K562 (cell line): ENCODE data around the gene NAP1L1. TPM values are rescaled to one million over a fixed set of nuclear protein-coding genes. Genes with fewer than 3 reads are reported as not detected.

Experiments used
- CREM ChIP-seq: IDR thresholded peaks from 2 replicates; pipeline ENCODE4 v1.6.1; 2014; ENCODE audit warnings: antibody characterized with exemption, low read depth
- ETV5 ChIP-seq: sonication (generic); formaldehyde crosslinking; IDR thresholded peaks from 2 replicates; pipeline ENCODE4 v1.4.0; 2020; ENCODE audit warnings: low read depth, mild to moderate bottlenecking, missing genetic modification reagents
- ILF3 ChIP-seq: fragments of 450-650 bp; IDR thresholded peaks from 2 replicates; pipeline ENCODE4 v1.6.1; 2018; ENCODE audit warnings: antibody characterized with exemption, mild to moderate bottlenecking, moderate library complexity, borderline replicate concordance
- KAT2B ChIP-seq: IDR thresholded peaks from one replicate; pipeline ENCODE4 v1.6.1; 2012; ENCODE audit warnings: low read depth, mild to moderate bottlenecking, control low read depth, inconsistent platforms, low read length, moderate library complexity
- KAT7 ChIP-seq: sonication (generic); formaldehyde crosslinking; IDR thresholded peaks from 2 replicates; pipeline ENCODE4 v1.8.0; 2022; ENCODE audit warnings: missing genetic modification reagents, mild to moderate bottlenecking, borderline replicate concordance
- SNIP1 ChIP-seq: fragments of 450-650 bp; IDR thresholded peaks from 2 replicates; pipeline ENCODE4 v1.7.1; 2017; ENCODE audit warnings: low read depth, mild to moderate bottlenecking
- SP1 ChIP-seq: sonication (generic); formaldehyde crosslinking; IDR thresholded peaks from 2 replicates; pipeline ENCODE4 v1.8.1; 2022; ENCODE audit warnings: mild to moderate bottlenecking, missing genetic modification reagents
- TCF3 ChIP-seq: sonication (generic); formaldehyde crosslinking; IDR thresholded peaks from 2 replicates; pipeline ENCODE4 v1.4.0; 2020; ENCODE audit warnings: mild to moderate bottlenecking, missing genetic modification reagents
- ZNF24 ChIP-seq: fragments of 450-650 bp; IDR thresholded peaks from 2 replicates; pipeline ENCODE4 v1.6.1; 2016
- polyA plus RNA-seq, 8 experiments: library from polyadenylated mRNA; depleted of rRNA in 4 of 8; stranded (reverse) in 5 of 8; unstranded in 3 of 8; fragments of >200 nt; fragmentation: Nextera tagmentation in 2 of 8; fragmentation: Illumina TruSeq in 1 of 8; extraction: Ambion mirVana in 2 of 8; extraction: Trizol in 1 of 8; gene quantifications; 2 replicates each; pipeline versions ENCODE4 v1.2.1 to v1.2.3, GENCODE V29; 2011 to 2014; ENCODE audit warnings: inconsistent platforms in 1 of 8, missing spikeins in 1 of 8
- total RNA-seq, 7 experiments: library from RNA; depleted of rRNA in 6 of 7; stranded (reverse); fragments of >200 nt in 6 of 7; fragmentation: Illumina TruSeq in 2 of 7; extraction: Trizol in 2 of 7; gene quantifications; 2 replicates each; pipeline versions ENCODE4 v1.2.1 to v1.2.3, GENCODE V29; 2011 to 2021; ENCODE audit warnings: low replicate concordance in 1 of 7
- TF ChIP-seq, protein P1 (sequence below): fragments of 450-650 bp; IDR thresholded peaks from 2 replicates; pipeline ENCODE4 v1.6.1; 2016; ENCODE audit warnings: low read depth
- TF ChIP-seq, protein P2 (sequence below): sonication (generic); formaldehyde crosslinking; IDR thresholded peaks from 2 replicates; pipeline ENCODE4 v1.8.1; 2023; ENCODE audit warnings: mild to moderate bottlenecking, missing genetic modification reagents
- TF ChIP-seq, protein P3 (sequence below): fragments of 250-450 bp; sonication (Bioruptor Pico); IDR thresholded peaks from 2 replicates; pipeline ENCODE4 v1.8.0; 2022; ENCODE audit warnings: moderate library complexity, mild to moderate bottlenecking, inconsistent platforms
- TF ChIP-seq, protein P4 (sequence below): fragments of 450-650 bp; IDR thresholded peaks from 2 replicates; pipeline ENCODE4 v1.6.1; 2016; ENCODE audit warnings: antibody characterized with exemption

NAP1L1 gene
- total and polyA plus RNA-seq, 9 of the 15 experiments (the other 6 are each of a cell fraction or from before 2014, with no cell fraction given): 287 to 747 (median 450) TPM

DNA sequence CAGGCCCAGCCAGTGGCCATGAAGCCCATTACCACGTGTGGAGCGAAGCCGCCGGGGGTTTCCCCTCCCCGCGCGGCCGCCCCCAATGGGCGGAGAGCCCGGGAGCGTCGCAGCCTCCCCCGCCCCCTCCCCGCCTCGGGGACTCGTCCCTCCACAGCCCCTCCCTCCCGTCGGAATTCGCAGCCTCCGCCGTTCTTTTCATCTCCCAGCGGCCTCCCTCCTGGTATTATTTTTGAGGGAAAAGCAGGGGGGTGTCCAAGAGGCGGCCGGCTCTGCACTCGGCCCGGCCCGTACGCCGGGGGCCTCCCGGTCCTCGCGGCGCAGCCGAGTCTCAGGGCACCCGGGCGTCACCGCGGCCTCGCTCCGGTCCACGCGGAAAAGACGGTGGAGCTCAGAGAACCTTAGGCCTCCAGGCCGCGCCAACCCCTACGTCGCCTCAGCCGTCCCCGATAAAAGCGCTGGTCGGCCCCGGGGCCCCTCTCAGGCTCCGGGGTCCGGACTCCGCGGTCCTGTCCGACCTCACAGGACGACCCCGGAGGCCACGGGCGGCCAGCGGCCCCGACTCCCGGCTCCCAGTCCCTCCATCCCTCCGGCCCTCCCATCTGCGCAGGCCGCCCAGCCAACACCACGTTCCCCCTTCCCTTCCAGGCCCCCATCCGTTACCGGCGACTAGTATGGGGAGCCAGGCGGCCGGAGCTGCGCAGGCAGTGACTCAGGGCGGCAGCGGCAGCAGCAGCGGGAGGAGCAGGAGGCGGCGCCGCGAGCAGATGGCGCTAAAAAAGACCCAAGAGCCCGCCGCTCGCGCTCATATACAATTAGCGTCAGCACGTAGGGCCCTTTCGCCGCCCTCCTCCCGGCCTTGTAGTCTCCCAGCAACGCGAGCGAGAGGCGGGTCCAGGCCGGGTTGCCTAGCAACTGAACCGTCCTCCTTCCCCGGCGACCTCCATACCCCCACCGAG lies at the start of gene NAP1L1 (continued):
- TF ChIP-seq, protein P1, sequence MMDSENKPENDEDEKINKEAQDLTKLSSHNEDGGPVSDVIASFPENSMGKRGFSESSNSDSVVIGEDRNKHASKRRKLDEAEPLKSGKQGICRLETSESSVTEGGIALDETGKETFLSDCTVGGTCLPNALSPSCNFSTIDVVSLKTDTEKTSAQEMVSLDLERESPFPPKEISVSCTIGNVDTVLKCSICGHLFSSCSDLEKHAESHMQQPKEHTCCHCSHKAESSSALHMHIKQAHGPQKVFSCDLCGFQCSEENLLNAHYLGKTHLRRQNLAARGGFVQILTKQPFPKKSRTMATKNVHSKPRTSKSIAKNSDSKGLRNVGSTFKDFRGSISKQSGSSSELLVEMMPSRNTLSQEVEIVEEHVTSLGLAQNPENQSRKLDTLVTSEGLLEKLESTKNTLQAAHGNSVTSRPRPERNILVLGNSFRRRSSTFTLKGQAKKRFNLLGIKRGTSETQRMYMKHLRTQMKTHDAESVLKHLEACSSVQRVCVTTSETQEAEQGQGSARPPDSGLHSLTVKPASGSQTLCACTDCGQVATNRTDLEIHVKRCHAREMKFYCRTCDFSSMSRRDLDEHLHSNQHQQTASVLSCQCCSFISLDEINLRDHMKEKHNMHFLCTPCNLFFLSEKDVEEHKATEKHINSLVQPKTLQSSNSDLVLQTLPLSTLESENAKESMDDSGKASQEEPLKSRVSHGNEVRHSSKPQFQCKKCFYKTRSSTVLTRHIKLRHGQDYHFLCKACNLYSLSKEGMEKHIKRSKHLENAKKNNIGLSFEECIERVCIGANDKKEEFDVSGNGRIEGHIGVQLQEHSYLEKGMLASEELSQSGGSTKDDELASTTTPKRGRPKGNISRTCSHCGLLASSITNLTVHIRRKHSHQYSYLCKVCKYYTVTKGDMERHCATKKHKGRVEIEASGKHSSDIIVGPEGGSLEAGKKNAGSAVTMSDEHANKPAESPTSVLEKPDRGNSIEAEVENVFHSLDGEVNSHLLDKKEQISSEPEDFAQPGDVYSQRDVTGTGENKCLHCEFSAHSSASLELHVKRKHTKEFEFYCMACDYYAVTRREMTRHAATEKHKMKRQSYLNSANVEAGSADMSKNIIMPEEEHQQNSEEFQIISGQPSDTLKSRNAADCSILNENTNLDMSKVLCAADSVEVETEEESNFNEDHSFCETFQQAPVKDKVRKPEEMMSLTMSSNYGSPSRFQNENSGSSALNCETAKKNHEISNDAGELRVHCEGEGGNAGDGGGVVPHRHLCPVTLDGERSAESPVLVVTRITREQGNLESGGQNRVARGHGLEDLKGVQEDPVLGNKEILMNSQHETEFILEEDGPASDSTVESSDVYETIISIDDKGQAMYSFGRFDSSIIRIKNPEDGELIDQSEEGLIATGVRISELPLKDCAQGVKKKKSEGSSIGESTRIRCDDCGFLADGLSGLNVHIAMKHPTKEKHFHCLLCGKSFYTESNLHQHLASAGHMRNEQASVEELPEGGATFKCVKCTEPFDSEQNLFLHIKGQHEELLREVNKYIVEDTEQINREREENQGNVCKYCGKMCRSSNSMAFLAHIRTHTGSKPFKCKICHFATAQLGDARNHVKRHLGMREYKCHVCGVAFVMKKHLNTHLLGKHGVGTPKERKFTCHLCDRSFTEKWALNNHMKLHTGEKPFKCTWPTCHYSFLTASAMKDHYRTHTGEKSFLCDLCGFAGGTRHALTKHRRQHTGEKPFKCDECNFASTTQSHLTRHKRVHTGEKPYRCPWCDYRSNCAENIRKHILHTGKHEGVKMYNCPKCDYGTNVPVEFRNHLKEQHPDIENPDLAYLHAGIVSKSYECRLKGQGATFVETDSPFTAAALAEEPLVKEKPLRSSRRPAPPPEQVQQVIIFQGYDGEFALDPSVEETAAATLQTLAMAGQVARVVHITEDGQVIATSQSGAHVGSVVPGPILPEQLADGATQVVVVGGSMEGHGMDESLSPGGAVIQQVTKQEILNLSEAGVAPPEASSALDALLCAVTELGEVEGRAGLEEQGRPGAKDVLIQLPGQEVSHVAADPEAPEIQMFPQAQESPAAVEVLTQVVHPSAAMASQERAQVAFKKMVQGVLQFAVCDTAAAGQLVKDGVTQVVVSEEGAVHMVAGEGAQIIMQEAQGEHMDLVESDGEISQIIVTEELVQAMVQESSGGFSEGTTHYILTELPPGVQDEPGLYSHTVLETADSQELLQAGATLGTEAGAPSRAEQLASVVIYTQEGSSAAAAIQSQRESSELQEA: no peak
- no peak for TF ChIP-seq KAT2B
- peak; percentile 29; the same call in 1 of the 2 replicates for TF ChIP-seq TCF3 (CRISPR knock-in tag)
- peak; percentile 59 for TF ChIP-seq CREM
- TF ChIP-seq, protein P2, sequence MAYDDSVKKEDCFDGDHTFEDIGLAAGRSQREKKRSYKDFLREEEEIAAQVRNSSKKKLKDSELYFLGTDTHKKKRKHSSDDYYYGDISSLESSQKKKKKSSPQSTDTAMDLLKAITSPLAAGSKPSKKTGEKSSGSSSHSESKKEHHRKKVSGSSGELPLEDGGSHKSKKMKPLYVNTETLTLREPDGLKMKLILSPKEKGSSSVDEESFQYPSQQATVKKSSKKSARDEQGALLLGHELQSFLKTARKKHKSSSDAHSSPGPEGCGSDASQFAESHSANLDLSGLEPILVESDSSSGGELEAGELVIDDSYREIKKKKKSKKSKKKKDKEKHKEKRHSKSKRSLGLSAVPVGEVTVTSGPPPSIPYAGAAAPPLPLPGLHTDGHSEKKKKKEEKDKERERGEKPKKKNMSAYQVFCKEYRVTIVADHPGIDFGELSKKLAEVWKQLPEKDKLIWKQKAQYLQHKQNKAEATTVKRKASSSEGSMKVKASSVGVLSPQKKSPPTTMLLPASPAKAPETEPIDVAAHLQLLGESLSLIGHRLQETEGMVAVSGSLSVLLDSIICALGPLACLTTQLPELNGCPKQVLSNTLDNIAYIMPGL (CRISPR knock-in tag): peak; percentile 83; the same call in 1 of the 2 replicates
- TF ChIP-seq, protein P3, sequence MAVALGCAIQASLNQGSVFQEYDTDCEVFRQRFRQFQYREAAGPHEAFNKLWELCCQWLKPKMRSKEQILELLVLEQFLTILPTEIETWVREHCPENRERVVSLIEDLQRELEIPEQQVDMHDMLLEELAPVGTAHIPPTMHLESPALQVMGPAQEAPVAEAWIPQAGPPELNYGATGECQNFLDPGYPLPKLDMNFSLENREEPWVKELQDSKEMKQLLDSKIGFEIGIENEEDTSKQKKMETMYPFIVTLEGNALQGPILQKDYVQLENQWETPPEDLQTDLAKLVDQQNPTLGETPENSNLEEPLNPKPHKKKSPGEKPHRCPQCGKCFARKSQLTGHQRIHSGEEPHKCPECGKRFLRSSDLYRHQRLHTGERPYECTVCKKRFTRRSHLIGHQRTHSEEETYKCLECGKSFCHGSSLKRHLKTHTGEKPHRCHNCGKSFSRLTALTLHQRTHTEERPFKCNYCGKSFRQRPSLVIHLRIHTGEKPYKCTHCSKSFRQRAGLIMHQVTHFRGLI: no peak
- TF ChIP-seq KAT7 (CRISPR knock-in tag): peak; percentile 74; the same call in 1 of the 2 replicates
- TF ChIP-seq ETV5 (CRISPR knock-in tag): no peak
- no peak; the same call in 1 of the 2 replicates for TF ChIP-seq SP1
- TF ChIP-seq, protein P4, sequence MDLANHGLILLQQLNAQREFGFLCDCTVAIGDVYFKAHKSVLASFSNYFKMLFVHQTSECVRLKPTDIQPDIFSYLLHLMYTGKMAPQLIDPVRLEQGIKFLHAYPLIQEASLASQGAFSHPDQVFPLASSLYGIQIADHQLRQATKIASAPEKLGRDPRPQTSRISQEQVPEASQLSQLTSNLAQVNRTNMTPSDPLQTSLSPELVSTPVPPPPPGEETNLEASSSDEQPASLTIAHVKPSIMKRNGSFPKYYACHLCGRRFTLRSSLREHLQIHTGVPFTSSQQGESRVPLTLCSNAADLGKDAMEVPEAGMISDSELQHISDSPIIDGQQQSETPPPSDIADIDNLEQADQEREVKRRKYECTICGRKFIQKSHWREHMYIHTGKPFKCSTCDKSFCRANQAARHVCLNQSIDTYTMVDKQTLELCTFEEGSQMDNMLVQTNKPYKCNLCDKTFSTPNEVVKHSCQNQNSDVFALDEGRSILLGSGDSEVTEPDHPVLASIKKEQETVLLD: peak; percentile 86
- no peak for TF ChIP-seq ZNF24
- no peak for TF ChIP-seq ILF3
- no peak for TF ChIP-seq SNIP1
